ENCODE data around the gene EYS. TPM values are rescaled to one million over a fixed set of nuclear protein-coding genes. Genes with fewer than 3 reads are reported as not detected.

The EYS gene
- total RNA-seq, 4 donors from 2014 or later, result under 0.01 TPM; not detected in 3

GRCh38 chr6:64046746-64047208 is 1660.2 kb downstream of the EYS start:
- H3K36me3 ChIP-seq, result no peaks in the 10 kb centered on the region
- WGBS, result 38% methylated on average over 1 of the region's 1 CpG
- H3K27me3 ChIP-seq, result no peaks in the 10 kb centered on the region
- H3K4me3 ChIP-seq, result no peak overlapping the region
- no peak overlapping the region for H3K27ac ChIP-seq (replicated peaks in 1 of 4)
- intact Hi-C loops (cut with DNase I), result no loop called here
- H3K9me3 ChIP-seq, result no peaks in the 10 kb centered on the region
- no peaks in the 10 kb centered on the region for H3K4me1 ChIP-seq
- no peak for DNase-seq (ENCODE audit: extremely low spot score)
- TF ChIP-seq POLR2A (IDR thresholded peaks at IDR 0.05; ENCODE audit: low read depth) (no peak), CTCF (IDR thresholded peaks at IDR 0.05) (no peak), EP300 (IDR thresholded peaks at IDR 0.05) (no peak), POLR2AphosphoS5 (IDR thresholded peaks at IDR 0.05) (no peak)

- intact Hi-C loops (cut with DNase I), result no loop called here
- Histone ChIP-seq H3K27ac (replicated peaks in 1 of 4) (no peak overlapping the region), H3K9me3 (no peaks in the 10 kb centered on the region), H3K4me3 (no peak overlapping the region), H3K36me3 (no peaks in the 10 kb centered on the region), H3K27me3 (no peaks in the 10 kb centered on the region), H3K4me1 (no peaks in the 10 kb centered on the region)
- no peak for DNase-seq (ENCODE audit: extremely low spot score)
- 76% methylated on average over 2 of the region's 2 CpGs for WGBS
- TF ChIP-seq EP300 (IDR thresholded peaks at IDR 0.05) (no peak), POLR2A (IDR thresholded peaks at IDR 0.05; ENCODE audit: low read depth) (no peak), CTCF (IDR thresholded peaks at IDR 0.05) (no peak), POLR2AphosphoS5 (IDR thresholded peaks at IDR 0.05) (no peak)
These were observed 1665.7 kb downstream of the EYS start for GRCh38 chr6:64041373-64041772.

- no peak for DNase-seq (ENCODE audit: extremely low spot score)
- Histone ChIP-seq H3K4me1 (no peaks in the 10 kb centered on the region), H3K27me3 (no peaks in the 10 kb centered on the region), H3K27ac (replicated peaks in 1 of 4) (no peak overlapping the region), H3K9me3 (no peaks in the 10 kb centered on the region), H3K4me3 (no peak overlapping the region), H3K36me3 (no peaks in the 10 kb centered on the region)
- TF ChIP-seq POLR2A (IDR thresholded peaks at IDR 0.05; ENCODE audit: low read depth) (no peak), CTCF (IDR thresholded peaks at IDR 0.05) (no peak), EP300 (IDR thresholded peaks at IDR 0.05) (no peak), POLR2AphosphoS5 (IDR thresholded peaks at IDR 0.05) (no peak)
- intact Hi-C loops (cut with DNase I), result no loop called here
- 39% methylated on average over 1 of the region's 1 CpG for WGBS
These were observed 1666.9 kb downstream of the EYS start for GRCh38 chr6:64040113-64040512.

GRCh38 chr6:64037427-64037826 is 1669.6 kb downstream of the EYS start:
- no peaks in the 10 kb centered on the region for H3K9me3 ChIP-seq
- no peak for DNase-seq (ENCODE audit: extremely low spot score)
- no peak for TF ChIP-seq EP300 (IDR thresholded peaks at IDR 0.05)
- no peak for TF ChIP-seq CTCF (IDR thresholded peaks at IDR 0.05)
- no peak for TF ChIP-seq POLR2AphosphoS5 (IDR thresholded peaks at IDR 0.05)
- TF ChIP-seq POLR2A (IDR thresholded peaks at IDR 0.05; ENCODE audit: low read depth), result no peak
- no peaks in the 10 kb centered on the region for H3K4me1 ChIP-seq
- 39% methylated on average over 1 of the region's 1 CpG for WGBS
- intact Hi-C loops (cut with DNase I), result no loop called here
- H3K4me3 ChIP-seq, result no peak overlapping the region
- no peaks in the 10 kb centered on the region for H3K27me3 ChIP-seq
- no peaks in the 10 kb centered on the region for H3K36me3 ChIP-seq
- H3K27ac ChIP-seq (replicated peaks in 1 of 4), result no peak overlapping the region
